Activated CD4-positive, alpha-beta T cell treated with anti-CD3 and anti-CD28 coated beads for 1 hour (primary cell): ENCODE measurements around the gene SLC26A1.
"Not testable (repeated sequence)": the region's sequence is repeated elsewhere in the genome, so short reads cannot be mapped to it uniquely, and the experiment has no call there.

Experiments used
- DNase-seq: peaks from one replicate; pipeline ENCODE4 v3.0.0-alpha.2; 2020

The SLC26A1 gene

DNA sequence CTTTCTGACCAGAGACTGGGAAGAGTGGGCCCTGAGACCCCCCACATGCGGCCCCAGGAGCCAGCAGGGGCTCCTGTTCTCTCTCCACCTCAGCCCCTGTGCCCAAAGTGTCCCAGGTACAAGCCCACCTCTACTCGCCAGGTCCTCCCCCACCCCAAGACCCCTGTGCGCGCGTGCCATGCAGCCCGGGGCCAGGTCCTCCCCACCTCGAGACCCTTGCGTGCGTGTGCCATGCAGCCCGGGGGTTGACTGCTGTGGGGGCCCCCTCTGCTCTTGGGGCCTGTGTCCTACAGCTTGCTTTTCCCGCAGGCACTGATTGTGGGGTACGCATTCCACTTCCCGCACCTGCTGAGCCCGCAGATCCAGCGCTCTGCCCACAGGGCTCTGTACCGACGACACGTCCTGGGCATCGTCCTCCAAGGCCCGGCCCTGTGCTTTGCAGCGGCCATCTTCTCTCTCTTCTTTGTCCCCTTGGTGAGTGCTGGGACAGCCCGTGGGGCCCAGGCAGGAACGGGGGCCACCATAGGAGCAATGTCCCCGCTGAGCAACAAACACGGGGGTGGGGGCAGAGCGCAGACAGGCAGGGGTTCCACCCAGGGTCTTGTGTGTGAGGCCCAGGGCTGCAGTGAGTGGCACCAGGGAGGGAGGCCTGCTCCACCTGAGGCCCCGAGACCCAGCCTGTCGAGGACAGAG lies 40.2 kb downstream of the SLC26A1 start:
- no peak for DNase-seq

GRCh38 chr4:951594-952468 lies 41.4 kb downstream of the SLC26A1 start:
- DNase-seq: no peak

DNA sequence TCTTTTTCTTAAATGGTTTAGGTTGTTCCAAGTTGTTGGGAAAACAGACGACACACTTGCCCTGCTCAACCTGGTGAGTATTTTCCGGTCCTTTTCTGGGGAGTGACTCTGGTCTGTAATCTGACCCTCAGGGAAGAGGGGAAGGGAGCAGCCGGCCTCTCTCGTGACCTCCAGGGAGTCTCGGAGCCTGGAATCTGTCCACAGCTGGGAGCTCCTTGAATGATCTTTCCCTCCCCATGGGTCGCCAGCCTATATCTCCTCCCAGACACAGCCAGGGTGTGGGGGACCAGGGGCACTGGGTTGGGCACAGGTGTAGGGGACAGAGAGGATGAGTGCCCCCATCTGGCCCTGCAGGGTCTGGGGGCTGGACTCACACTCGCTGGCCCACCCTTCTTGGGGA lies 42.0 kb downstream of the SLC26A1 start:
- DNase-seq: no peak

GRCh38 chr4:950136-951020 lies 42.8 kb downstream of the SLC26A1 start:
- no peak for DNase-seq

GRCh38 chr4:949656-950055 lies 43.5 kb downstream of the SLC26A1 start:
- no peak for DNase-seq

DNA sequence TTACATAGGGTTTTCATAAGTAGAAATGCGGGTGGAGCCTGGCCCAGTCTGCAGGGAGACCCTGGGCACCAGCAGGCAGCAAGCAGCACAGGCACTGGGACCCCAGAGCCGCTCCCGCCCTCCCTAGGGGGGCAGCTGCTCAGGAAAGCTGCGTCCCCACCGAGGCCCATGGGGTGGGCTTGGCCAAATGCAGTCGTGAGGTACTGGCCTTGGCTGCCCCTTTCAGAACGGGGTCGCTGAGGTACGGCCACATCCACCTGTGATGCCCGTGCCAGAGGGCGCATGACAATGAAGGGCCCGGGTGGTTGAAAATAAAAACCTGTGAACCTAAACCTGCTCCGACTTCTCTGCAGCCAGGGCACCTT lies 44.3 kb downstream of the SLC26A1 start:
- DNase-seq: no peak

DNA sequence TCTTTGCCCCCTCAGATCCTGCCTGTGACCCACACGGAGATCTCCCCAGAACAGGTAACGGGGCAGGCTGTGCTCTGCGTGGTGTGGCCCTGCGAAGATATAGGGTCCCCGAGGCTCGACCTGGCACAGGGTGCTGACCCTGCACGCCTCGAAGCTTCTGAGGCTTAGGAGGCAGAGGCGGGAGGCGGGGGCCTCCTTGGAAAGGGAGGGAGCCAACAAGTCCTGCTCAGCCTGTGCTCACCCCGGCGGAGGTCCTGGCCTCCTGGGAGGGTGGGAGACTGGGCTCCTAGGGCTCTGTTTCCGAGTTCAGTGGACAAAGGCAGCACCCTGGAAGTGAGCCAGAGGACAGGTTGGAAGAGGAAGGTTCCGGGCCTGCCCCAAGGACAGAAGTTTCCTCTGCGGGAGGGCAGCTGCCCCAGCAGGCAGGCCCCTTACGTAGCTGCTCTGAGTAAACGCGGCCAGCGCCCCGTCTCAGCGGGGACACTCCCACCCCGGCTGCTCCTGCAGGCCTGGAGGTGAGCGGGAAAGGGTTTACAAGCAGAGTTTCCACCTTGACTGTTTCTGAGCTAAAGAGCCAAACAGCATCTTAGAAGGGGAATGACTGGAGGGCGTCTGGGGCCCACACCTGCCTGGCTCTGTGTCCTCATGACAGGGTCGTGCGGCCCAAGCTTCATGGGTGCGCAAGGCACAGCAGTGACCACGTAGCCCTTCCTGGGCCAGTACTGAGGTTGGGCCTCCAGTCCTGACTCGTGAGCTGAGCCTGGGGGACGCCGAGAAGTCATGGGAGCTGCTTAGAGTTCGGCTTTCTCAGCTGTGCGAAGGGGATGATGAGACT lies 44.9 kb downstream of the SLC26A1 start:
- DNase-seq: no peak

DNA sequence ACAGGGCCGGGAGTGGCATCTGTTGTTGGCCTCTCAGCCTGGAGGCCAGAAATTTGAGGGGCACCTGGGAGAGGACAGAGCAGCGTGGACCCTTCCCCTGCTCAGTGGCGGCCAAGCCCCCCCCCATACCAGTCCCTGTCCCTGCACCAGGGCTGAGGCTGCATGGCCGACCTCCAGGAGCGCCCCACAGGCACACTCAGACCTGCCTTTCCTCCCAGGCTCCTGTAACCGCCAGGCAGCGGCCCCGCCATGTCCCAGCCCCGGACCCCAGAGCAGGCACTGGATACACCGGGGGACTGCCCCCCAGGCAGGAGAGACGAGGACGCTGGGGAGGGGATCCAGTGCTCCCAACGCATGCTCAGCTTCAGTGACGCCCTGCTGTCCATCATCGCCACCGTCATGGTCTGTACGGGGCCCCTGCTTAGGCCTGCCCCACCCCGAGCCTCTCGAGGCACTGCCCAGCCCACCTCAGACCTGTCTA lies 45.7 kb downstream of the SLC26A1 start:
- no peak for DNase-seq

DNA sequence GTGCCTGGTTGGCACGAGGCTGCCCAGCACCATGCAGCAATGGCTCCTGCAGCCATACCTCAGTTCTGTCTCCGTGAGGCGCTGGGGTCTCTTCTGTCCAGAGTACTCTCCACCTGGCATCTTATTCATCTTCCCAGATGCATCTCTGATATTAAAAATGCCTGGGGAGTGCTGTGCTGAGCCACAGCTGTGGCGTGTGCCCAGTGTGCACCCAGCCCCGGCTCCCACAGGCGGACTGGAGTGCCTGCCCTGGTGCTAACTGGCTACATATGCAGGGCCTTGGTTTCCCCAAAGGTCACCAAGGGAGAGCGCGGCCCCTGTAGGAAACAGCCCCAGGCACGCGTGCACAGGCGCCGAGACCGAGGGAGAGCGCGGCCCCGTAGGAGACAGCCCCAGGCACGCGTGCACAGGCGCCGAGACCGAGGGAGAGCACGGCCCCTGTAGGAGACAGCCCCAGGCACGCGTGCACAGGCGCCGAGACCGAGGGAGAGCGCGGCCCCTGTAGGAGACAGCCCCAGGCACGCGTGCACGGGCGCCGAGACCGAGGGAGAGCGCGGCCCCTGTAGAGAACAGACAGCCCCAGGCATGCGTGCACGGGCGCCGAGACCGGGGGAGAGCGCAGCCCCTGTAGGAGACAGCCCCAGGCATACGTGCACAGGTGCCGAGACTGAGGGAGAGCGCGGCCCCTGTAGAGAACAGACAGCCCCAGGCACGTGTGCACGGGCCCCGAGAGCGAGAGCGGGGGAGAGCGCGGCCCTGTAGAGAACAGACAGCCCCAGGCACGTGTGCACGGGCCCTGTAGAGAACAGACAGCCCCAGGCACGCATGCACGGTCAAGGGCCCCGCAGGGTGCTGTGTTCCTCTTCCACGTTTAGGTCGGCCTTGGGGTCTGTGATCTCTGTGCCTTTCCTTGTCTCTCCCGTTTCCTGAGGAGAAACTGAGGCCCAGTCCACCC lies 46.4 kb downstream of the SLC26A1 start:
- no peak for DNase-seq

- no peak for DNase-seq
Measured at GRCh38 chr4:946103-946450, 47.1 kb downstream of the SLC26A1 start.

- DNase-seq: no peak
Measured at GRCh38 chr4:945274-946102, 47.7 kb downstream of the SLC26A1 start.

DNA sequence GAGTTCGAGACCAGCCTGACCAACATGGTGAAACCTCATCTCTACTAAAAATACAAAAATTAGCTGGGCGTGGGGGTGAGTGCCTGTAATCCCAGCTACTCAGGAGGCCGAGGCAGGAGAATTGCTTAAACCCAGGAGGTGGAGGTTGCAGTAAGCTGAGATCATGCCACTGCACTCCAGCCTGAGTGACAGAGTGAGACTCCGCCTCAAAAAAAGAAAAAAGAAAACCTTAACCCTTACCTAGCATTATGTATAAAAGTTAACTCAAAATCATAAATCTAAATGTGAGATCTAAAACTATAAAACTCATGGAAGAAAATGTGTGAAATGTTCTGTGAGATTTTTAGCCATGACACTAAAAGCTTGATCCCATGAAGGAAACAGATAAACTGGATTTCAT lies 53.7 kb downstream of the SLC26A1 start:
- not testable (repeated sequence) for DNase-seq
